NT2/D1 (cell line): ENCODE measurements around the gene HAUS8.

ENCODE experiments used
- YY1 ChIP-seq: IDR thresholded peaks from 2 replicates; pipeline ENCODE4 v1.6.1; 2011; ENCODE audit not compliant: insufficient read length, insufficient read depth
- ZNF274 ChIP-seq: IDR thresholded peaks from 2 replicates; pipeline ENCODE4 v1.6.1; 2011; ENCODE audit warnings: mild to moderate bottlenecking, low read depth, low read length

GRCh38 chr19:17081672-17082630, 6.7 kb upstream of the HAUS8 start:
- TF ChIP-seq ZNF274 (no peak), YY1 (no peak)
